ENCODE measurements around the gene CDC16.
A peak's percentile ranks its signal among the peaks of the same experiment; 100 is the strongest.

CDC16 gene

DNA sequence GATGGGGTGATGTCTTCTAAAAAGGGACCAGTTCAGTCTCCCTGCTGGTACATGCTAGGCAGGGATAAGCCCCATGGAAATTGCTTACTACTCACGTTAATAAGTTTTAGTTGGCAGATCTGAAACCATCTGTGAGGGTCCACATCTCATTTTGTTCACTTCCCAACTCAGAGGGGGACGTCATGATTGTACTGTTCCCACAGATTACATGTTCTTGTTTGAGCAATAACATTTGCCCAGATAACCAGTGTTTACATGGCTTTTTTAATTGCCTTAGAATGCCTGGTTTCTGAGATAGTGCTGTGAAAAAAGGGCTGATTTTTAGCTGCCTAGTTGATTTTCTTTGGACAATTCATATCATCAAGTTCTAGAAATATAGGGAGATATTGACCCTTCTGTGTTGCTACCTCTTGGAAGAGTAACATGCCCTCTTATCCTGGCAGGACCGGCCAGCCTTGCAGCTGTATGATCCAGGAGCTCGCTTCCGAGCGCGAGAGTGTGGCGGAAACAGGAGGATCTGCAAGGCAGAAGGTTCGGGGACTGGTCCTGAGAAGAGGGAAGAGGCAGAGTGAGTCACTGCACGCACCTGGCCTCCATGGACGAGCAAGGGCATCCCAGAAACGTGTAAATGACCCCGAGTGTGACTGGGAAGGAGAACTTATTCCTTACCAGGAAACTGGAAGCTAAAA, 69.8 kb downstream of the CDC16 start:
- DNase-seq = no peak

DNA sequence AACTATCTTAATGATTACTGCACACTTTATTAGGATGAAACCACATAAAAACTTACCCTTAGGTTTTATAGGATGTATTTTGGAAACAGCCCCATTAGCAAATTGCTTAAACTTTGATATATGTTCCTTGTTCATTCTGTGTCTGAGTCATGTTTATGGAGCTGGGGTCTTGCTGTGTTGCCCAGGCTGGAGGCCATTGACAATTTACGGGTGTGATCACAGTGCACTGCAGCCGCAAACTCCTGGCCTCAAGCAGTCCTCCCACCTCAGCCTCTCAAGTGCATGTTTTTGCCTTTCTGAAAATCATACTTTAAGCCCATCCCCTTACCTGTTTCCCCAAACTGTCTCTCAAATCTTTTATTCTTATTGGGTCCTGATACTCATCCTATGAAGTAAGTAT, 74.4 kb downstream of the CDC16 start:
- no peak for DNase-seq

DNA sequence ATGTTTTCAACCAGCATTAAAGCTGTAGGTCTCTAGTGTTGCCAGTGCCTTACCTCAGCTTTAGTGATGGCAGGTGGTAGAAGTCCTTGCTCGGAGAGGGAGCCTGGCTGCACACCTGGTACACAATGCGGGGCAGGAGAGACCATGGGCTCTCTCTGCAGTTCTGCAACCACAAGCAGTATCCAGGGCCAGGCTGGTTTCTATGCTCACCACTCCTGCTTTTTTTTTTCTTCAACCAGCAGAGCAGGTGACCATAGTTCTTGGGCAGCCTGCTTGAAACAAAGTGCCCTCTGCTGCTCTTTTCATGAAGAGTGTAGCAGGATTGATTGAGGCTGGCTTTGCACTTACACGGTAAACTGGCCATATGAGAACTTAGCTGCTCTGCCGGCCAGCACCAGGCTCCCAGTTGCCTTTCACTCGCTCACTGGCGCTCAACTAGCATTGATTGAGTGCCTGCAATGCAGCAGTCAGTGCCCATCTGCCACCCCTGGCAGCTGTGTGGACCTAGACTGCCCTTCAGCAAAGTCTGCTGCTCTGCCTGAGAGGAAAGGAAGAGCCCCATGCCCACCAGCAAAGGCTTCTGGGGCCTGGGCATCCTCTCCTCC, 75.2 kb downstream of the CDC16 start:
- no peak for DNase-seq

GRCh38 chr13:114310956-114311355, 76.3 kb downstream of the CDC16 start:
- no peak for DNase-seq

- no peak for DNase-seq
Observed at GRCh38 chr13:114311387-114311786, 76.7 kb downstream of the CDC16 start.

- no peak for DNase-seq
Observed at GRCh38 chr13:114311908-114312307, 77.2 kb downstream of the CDC16 start.

DNA sequence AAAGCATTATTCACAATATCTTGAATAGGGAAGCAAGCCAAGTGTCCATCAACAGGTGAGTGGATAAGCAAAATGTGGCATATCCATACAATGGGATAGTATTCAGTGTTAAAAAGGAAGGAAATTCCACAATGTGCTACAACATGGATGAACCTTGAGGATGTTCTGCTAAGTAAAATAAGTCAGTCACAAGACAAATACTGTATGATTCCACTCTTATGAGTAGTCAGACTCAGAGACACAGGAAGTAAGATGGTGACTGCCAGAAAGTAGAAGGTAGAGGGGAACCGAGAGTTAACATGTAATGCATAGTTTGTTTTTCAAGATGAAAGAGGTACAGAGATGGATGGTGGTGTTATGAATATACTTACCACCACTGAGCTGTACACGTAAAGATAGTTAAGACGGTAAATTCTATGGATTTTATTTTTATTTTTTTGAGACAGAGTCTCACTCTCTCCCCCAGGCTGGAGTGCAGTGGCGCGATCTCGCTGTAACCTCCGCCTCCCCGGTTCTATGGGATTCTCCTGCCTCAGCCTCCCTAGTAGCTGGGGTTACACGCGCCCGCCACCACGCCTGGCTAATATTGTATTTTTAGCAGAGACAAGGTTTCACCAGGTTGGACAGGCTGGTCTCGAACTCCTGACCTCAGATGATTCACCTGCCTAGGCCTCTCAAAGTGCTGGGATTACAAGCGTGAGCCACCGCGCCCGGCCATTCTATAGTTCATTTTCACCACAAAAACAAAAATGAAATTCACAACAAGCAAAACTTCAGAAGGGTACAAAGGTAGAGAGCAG, 78.6 kb downstream of the CDC16 start:
- DNase-seq = peak; percentile 53

- peak; percentile 93 for DNase-seq
Observed at GRCh38 chr13:114314074-114314912, 79.6 kb downstream of the CDC16 start, which contains the start of gene CHAMP1. TSS of gene CHAMP1 (plus strand) at chr13:114314503. CDS start at chr13:114323843, 9,340 bp downstream.

DNA sequence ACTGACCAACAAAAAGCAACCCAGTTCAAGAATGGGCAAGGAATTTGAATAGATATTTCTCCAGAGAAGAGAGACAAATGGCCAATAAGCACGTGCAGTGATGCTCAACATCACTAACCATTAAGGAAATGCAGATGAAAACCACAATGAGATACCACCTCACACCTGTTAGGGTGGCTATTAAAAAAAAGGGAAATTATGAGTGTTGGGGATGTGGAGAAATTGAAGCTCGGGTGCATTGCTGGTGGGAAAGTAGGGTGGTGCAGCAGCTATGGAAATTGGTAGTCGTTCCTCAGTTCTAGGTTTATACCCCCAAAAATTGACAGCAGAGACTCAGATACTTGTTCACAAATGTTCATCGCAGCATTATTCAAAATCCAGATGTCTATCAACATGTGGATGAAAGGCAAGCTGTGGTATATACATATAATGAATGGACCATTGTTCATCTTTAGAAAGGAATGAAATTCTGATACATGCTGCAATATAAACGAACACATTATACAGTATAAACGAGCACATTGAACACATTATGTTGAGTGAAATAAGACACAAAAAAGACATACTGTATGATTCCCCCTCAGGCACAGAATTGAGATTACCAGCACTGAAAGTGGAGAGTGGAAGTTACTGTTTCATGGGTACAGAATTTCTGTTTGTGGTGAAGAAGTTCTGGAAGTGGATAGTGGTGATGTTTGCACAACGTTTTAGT, 80.5 kb downstream of the CDC16 start:
- DNase-seq = no peak

GRCh38 chr13:114318624-114319023, 83.9 kb downstream of the CDC16 start:
- no peak for DNase-seq

DNA sequence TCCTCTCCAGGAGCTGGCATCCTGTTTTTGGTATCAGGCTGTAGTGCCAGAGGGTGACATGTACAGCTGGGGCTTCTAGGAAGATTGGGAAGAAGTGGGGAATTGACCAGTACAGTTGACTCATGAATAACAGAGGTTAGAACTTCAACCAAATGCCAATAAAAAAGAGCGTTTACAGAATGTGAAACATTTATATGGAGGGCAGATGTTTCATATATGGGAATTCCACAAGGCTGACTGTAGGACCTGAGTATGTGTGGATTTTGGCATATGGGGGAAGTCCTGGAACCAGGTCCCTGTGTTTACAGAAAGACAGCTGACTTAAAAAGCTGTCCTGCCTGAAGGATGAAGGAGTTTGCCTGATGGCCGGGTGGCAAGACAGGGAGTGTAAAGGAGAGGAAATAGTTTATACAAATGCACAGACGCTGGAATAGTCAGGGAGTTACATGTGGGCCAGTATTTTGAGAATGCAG, 84.8 kb downstream of the CDC16 start:
- DNase-seq = no peak

- DNase-seq = no peak
Observed at GRCh38 chr13:114320065-114320464, 85.4 kb downstream of the CDC16 start.

DNA sequence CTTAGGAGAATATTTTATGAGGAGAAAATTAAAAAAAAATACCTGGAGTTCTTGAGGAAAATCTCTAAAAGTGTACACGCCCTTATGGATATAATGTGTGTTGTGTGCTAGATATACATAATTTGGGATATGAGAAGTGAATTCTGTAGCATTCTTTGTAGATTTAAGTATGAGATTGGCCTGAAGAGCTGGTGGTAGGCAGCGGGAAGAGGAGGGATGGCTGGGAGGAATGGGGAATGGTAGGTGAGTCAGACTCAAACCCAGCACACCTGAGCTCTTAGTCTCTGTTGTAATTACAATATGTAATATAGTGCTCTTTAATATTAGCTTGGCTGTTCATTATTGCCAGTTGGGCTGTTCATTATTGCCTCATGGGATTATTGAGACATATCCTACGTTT, 86.6 kb downstream of the CDC16 start:
- DNase-seq = no peak

Data from stimulated activated CD4-positive, alpha-beta T cell treated with anti-CD3 and anti-CD28 coated beads, Interleukin-4, amount 100 ng/mL, for 24 hours (primary cell).